GM18858 (cell line): Measurements from ENCODE around the gene XCL1.

Source experiments
- ATAC-seq: cut with Tn5 transposase; IDR thresholded peaks from one replicate; pipeline ENCODE4 v1.9.1; 2021; ENCODE audit not compliant: unreplicated experiment

Gene XCL1

GRCh38 chr1:168603501-168604110, 27.2 kb downstream of the XCL1 start:
- ATAC-seq: no peak

DNA sequence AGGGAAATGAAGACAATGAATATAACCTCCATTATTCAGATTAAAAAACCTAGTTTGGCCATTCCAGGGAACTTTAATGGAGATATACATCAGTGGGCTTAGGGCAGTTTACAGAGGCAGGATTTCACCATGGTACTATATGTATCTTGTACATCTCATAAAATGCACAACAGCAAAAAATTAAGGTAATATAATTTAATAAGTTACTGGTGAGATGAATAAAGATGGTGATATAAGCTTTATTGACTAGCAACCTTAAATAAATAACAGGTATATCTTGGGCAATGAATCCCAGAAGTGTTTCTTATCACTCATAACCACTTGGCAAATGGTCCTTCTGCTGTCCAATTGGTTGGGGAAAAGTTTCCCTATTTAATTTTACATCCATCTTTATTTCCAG, 29.0 kb downstream of the XCL1 start:
- ATAC-seq: no peak

DNA sequence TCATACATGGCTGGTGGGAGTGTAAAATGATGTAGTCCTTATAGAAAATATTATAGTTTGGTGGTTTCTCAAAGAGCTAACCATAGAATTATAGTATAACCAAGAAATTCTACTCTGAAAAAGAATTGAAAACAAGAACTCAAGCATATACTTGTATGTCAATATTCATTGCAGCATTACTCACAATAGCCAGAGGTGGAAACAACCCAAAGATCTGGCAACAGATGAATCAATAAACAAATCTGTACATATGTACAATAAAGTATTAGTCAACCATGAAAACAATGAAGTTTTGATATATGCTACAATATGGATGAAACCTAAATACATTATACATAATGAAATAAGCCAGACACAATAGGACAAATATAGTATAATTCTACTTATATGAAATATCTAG, 29.7 kb downstream of the XCL1 start:
- no peak for ATAC-seq

DNA sequence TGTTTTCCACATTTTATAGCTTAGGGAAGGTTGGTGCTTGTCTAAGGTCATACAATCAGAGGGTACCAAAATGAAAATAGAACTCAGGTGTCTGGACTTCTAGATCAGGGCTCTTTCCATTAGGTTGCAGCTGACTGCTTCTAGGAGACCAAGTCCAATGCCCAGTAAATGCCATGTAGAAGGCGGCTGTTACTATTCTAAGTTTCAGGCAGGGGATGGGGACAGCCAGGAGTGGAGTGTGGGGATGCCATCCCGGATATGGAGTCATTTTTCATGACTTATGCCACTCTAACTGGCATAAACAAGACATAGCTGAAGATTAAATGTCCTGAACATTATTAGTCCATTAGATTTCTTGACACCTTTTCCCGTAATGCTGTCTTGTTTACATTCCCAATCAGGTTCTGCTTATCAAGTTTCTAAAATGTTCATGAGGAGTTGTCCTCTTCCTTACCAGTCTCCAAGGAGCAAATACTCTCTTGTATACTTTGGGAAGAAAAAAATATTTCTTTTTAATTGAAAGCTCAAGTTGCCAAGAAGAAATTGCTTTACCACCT, 31.5 kb downstream of the XCL1 start:
- no peak for ATAC-seq

- no peak for ATAC-seq
Observed at GRCh38 chr1:168608796-168609715, 32.7 kb downstream of the XCL1 start.

- no peak for ATAC-seq
Observed at GRCh38 chr1:168609741-168610510, 33.5 kb downstream of the XCL1 start.

DNA sequence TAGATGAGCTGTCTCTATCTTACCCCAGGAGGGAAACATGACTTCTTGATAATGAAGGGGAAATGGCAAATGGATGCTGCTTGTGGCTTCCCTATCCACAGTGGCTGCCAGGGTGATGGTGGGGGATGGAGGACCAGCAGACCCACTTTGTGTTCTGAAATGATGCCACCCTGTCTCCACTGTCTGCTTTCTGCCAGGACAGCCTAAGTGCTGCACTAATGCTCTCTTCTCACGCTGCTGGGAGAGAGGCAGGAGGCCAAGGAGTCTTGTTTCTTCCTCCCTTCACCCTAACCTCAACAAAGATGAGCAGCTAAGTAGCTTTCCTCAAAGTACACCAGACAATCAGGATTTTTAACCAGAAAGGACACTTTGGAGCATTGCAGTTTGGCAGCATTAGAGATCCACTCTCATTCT, 36.6 kb downstream of the XCL1 start:
- ATAC-seq: no peak

DNA sequence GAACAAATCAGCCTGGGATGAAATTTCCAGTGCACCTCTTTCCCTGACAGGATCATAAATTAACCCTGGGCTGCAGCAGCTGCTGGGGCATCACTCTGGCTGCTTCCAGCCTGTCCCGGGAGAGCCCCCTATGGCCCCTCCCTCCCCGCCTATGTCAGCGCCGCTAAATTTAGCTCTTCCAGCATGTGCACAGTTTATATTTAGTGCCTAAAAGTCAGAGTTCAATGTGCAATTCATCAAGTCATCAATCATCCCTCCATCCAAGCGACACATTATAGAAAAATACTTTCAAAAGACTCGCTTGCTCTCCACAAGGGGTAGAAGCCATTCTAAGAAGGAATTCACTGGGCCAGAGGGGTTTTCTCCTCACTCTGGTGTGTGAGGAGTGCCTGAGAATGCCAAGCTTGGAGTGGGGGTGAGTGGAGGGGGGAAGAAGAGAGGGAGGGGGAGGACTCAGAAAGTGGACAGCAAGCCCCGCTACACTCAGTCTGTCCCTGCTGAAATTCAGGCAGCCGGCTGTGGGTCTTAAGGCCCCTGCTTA, 37.4 kb downstream of the XCL1 start:
- ATAC-seq: no peak

- ATAC-seq: no peak
Observed at GRCh38 chr1:168614235-168614634, 37.8 kb downstream of the XCL1 start.

- ATAC-seq: no peak
Observed at GRCh38 chr1:168615965-168616364, 39.6 kb downstream of the XCL1 start.

DNA sequence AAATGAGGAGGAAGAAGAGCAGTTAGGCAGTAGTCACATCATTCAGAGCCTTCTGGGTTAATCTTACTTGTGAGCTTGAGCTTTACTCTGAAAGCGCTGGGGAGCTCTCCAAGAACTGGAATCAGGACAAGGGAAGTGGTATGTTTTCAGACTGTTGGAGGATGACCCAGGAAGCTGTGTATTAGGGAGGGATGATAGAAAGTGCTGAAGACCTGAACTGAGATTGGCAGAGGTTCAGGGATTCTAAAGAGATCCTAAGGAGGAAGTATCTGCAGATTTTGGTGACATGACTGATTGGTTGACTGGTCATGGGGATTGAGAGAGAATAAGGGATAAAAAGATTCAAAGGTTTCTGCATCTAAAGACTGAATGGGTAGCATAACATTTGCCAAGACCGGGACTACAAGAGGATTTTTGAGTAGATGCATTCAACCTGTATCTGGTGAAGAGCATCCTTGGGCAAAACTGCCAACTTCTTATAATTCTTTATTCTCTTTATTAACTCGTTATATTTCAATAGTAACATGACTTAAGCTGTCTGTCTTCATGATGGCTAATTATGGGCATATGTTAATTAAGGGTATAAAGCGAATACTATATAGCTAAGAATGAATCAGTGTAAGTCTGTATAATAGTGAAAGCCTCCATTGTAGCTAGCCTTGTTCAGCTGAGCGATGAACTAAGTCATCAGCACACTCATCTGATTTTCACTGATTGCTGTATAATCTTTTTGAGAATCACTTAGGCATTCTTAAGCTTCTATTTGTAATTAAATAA, 41.8 kb downstream of the XCL1 start:
- no peak for ATAC-seq

DNA sequence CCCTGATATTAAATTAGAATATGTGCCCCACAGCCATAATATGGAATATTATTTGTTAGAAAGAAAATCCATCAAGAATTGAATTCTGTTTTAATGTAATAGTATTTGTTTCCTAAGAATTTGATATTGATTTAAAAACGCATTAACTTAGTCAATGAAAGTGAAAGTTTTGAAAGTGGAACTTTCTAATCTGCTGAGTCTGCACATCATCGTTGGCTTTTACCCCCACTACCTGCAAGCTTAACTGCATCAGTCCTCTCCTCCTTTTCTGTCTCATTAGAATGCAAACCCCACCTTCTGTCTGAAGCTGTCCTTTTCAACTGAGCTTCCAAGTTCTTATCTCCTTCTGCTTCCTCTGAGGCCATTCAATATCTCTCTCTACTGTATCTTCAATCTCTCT, 42.5 kb downstream of the XCL1 start:
- no peak for ATAC-seq

GRCh38 chr1:168621356-168621755, 45.0 kb downstream of the XCL1 start:
- ATAC-seq: no peak

DNA sequence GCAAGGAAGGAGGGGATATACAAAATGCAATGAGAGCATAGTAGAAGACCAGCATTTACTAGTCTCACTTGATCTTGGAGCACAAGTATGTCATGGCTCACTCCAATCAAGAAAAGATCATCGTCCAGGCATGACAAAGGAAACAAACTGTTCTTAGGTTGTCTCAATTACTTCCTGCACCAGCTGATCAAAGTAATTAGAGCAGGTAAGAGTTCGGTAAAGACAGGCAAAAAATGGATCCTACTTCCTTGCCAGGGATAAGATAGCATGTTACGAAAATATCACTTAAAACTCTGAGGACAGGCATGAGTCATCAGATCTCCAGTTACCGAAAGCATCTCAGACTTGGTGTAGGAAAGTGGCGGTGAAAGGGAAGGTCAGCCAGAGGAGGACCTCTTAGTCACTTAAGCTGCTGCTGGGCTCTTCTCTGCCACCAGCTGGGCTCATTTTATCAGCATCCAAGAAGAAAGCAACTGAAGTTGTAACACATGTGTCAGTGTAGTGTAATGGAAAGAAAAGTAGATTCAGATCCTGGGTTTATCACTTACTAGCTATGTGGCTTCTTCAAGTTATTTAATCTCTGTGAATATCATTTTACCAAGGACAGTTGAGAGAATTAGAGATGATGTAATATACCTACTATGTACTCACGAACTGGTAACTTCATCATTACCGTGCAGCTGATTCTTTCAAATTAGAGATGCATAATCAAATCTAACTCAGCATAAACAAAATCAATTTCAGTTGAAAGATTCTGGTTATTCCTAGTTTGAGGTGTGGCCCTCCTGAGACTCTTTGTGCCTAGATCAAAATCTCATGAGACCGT, 46.8 kb downstream of the XCL1 start:
- no peak for ATAC-seq

- no peak for ATAC-seq
Observed at GRCh38 chr1:168623831-168624230, 47.4 kb downstream of the XCL1 start.

- no peak for ATAC-seq
Observed at GRCh38 chr1:168626326-168626725, 49.9 kb downstream of the XCL1 start.

GRCh38 chr1:168627370-168627769, 51.0 kb downstream of the XCL1 start:
- no peak for ATAC-seq

DNA sequence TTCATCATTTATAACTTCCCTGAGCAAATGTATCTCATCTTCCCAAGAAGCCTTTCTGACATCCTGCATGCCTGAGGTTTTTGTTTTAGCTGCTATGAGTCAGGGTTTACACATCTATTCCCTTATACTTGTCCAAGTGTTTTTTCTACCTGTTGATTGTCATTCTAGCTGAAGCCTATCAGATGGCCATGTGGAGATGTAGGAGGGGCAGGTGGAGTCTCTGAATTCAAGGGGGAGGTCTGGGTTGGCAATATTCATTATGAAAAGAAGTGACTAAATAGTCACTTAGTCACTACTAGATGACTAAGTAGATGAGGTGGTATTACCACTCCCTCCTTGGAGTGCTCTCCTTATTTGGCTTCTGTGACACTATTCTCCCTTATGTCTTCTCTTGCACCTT, 52.4 kb downstream of the XCL1 start:
- ATAC-seq: no peak

DNA sequence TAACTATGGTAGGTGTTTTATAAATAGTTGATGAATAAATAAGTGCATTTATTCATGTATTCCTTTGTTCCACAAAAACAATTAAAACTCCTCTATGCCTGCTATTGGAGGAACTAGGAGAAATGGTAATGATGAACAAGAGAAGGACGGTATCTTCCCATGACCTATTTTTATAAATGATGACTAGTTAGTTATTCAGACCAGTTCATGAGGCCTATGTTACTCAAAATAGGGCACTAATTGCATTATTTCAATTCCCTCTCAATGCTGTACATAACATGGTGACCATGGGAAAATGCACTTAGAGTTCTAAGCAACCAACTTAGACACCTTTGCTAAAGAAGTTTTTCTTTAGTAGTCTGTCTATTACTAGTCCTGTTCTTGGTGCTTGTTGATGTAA, 53.1 kb downstream of the XCL1 start:
- no peak for ATAC-seq
